C4-2B (cell line): ENCODE data around the gene ISL1.

ENCODE experiments used
- CTCF ChIP-seq: fragments of 450-650 bp; conservative IDR thresholded peaks from 2 replicates; pipeline ENCODE4 v1.5.1; 2017; ENCODE audit warnings: mild to moderate bottlenecking
- ZFX ChIP-seq: fragments of 450-650 bp; IDR thresholded peaks from 2 replicates; pipeline ENCODE4 v1.6.1; 2017

GRCh38 chr5:51433052-51433710, 49.9 kb downstream of the ISL1 start:
- no peak for TF ChIP-seq CTCF
- TF ChIP-seq ZFX = no peak
